Melanocyte of skin (primary cell): ENCODE data around the gene ZC3H7B. TPM values are rescaled to one million over a fixed set of nuclear protein-coding genes. Genes with fewer than 3 reads are reported as not detected.

ENCODE experiments used
- small RNA-seq, 2 donors: library from RNA; depleted of rRNA; stranded (forward); fragments of <200 nt; gene quantifications; one replicate each; pipeline ENCODE3, GENCODE V24; 2012
- total RNA-seq, 2 donors: library from RNA; depleted of rRNA; stranded (reverse); fragments of >200 nt; gene quantifications; 2 replicates each; pipeline ENCODE4 v1.2.3, GENCODE V29; 2012

The ZC3H7B gene, protein sequence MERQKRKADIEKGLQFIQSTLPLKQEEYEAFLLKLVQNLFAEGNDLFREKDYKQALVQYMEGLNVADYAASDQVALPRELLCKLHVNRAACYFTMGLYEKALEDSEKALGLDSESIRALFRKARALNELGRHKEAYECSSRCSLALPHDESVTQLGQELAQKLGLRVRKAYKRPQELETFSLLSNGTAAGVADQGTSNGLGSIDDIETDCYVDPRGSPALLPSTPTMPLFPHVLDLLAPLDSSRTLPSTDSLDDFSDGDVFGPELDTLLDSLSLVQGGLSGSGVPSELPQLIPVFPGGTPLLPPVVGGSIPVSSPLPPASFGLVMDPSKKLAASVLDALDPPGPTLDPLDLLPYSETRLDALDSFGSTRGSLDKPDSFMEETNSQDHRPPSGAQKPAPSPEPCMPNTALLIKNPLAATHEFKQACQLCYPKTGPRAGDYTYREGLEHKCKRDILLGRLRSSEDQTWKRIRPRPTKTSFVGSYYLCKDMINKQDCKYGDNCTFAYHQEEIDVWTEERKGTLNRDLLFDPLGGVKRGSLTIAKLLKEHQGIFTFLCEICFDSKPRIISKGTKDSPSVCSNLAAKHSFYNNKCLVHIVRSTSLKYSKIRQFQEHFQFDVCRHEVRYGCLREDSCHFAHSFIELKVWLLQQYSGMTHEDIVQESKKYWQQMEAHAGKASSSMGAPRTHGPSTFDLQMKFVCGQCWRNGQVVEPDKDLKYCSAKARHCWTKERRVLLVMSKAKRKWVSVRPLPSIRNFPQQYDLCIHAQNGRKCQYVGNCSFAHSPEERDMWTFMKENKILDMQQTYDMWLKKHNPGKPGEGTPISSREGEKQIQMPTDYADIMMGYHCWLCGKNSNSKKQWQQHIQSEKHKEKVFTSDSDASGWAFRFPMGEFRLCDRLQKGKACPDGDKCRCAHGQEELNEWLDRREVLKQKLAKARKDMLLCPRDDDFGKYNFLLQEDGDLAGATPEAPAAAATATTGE
- 10 to 100 TPM; 37.2 to 41.3 TPM for total RNA-seq

DNA sequence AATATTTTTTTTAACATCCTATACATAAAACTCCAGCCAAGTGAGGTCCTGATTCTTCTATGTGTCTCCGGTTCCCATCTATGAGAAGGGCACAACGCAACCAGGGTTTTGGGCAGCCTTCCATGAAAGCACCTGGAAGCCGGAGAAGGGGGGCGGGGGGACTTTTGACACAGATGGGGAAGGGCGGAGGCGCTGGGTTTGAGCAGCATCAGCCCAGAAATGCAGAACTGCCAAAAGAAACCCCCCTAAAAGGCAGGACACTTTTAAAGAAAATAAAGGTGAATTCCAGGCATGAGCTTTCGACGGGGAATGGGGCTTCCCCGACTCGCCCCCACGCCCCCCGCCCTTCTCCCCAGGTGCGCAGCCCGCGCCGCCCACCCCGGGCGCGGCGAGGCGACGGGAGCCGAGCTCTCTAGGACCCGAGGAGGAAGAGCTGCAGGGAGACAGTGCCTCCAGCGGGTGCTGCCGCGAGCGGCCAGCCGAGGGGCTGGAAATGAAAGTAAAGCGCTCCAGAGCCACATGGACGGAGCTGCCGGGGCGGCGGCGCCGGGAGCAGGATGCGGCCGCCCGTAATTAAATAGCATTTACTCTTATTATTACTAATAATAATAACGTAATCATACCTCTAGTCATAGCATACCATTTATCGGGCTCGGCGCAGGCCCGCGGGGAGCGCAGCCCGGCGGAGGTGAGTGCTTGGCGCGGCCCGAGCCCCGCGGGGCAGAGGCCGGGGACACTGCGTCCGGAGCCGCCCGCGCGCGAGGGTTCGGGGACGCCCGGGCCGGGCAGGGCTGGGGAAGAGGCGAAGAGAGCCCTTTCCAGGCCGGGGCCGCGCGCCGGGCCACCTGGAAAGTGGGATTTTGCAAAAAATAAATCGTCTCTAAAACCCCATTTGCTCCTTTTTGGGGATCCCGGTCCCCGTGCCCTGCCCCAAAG lies at the start of gene ZC3H7B:
TSS of gene ZC3H7B (plus strand) at position 441 of the 936 bp plus-strand sequence. CDS start 19,136 bp downstream, outside the sequence.

DNA sequence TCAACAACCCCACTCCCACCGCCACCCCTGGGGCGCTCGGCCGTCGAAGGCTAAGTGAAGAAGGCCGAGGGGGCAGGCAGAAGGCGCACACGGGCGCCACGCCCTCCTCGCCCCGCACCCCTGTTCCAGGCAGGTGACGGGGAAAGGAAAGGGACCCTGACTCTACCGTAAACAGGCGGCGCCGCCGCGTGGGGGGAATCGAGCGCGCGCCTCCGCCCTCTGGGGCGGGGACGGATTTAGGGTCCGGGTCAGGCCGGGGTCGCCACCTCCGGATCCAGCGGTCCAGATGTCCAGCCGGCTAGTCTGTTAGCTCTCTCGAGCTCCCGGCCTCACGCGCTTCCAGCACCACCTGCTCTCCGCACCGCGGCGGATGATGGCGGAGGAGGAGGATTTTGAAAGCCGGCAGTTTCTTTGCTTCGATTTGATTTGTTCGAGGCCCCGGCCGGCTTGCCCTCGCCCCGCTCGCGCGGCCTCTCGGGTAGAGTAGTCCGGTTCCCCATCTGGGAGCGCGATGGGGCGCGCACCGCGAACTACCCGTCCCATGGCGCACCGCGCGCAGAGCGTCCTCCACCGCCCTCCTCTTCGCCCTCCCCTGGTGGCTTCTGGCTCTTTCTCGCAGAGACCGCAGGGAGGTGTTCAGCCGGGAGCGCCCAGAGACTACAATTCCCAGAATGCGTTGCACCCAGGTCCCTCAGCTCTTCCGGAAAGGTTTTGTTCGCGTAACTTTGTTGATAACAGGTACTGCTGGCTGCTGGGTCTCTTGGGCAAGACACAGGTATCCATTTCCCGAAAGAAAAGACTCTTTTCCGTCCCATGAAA lies 15.3 kb upstream of the ZC3H7B start, which contains the start of gene RANGAP1:
TSS of gene RANGAP1 (minus strand) at position 368 of the 819 bp plus-strand sequence. CDS start 5,143 bp downstream, outside the sequence.

DNA sequence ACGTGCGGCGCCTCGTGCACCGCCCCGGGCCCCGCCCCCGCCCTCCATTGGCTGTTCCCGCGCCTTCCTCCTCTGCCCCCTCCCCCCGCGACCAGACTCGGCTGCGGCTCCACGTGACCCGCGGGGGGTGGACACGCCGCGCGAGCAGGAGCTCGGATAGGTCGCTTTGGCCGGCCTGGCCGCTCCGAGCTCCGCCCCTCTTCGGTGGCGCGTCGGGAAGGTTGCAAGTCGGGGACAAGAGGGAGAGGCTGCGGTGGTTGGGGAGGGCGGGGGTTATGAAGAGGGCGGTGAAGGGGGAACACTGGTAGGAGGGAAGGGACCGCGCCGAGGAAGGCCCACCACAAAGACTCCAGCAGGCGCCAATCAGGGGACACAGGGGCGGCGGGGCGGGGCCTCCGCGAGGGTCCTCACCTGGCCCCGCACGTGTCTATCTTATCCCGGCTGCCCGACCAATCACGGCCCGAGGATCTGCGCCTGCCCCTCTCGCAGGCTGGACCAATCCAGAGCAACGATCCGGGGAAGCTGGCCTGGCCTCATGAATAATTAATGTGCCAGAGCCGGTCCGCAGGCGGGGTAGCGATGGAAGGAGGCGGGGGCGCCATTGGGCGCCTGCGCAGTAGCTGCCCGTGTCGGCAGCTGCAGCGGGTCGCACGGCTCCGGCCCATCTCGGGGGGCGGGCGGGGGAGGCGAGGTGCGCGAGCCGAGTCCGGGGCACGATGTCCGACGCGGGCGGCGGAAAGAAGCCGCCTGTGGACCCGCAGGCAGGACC lies 80.2 kb downstream of the ZC3H7B start, which contains the start of gene TEF:
TSS of gene TEF (plus strand) at position 614 of the 769 bp plus-strand sequence. CDS start at position 717, 103 bp downstream.

Small RNA genes lying within 50 kb of the gene (small RNA-seq; reads per million reads assigned to genes)
- gene MIR6889 (0 reads per million in 2 donors), gene RNU6-495P (0 reads per million in 2 donors)

Other genes with a start within 250 kb of the ZC3H7B start
- gene EP300, start 208.9 kb upstream of the ZC3H7B start, total RNA-seq = 10 to 100 TPM; 44.0 to 52.3 TPM
- 10 to 100 TPM; 31.0 to 37.6 TPM for gene L3MBTL2, start 96.2 kb upstream of the ZC3H7B start, total RNA-seq
- gene CHADL, start 60.6 kb upstream of the ZC3H7B start, total RNA-seq = under 1 TPM; 0.33 to 0.34 TPM
- 10 to 100 TPM; 49.6 to 95.2 TPM for gene RANGAP1, start 15.3 kb upstream of the ZC3H7B start, total RNA-seq
- 1 to 10 TPM; 3.0 to 3.8 TPM for gene TEF, start 80.4 kb downstream of the ZC3H7B start, total RNA-seq
- 10 to 100 TPM; 15.5 to 17.0 TPM for gene TOB2, start 145.3 kb downstream of the ZC3H7B start, total RNA-seq
- gene PHF5A, start 167.2 kb downstream of the ZC3H7B start, total RNA-seq = 10 to 100 TPM; 23.1 to 51.0 TPM
- gene ACO2, start 167.6 kb downstream of the ZC3H7B start, total RNA-seq = 10 to 100 TPM; 72.3 to 86.4 TPM
- 10 to 100 TPM; 18.2 to 33.0 TPM for gene POLR3H, start 242.9 kb downstream of the ZC3H7B start, total RNA-seq